Measurements from ENCODE around the gene TMEM87A.

DNA sequence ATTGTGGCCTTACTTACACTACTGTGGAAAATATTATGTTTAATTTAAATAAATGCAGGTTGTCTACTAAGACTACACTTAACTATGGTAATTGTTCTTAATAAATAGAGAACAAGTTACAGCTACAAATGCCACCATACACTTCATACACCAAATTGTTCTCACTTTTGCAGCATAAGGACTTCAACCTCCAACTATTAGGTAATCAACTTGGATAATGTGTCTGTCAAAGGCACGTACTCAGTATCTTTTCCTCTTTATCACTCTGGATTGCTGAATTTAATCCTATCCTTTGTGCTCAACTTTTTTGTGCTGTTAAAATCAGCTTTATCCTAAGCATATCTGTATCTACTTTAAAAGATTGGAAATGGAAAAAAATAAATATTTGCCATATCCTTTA lies 41.6 kb upstream of the TMEM87A start:
- TF ChIP-seq, protein P1, sequence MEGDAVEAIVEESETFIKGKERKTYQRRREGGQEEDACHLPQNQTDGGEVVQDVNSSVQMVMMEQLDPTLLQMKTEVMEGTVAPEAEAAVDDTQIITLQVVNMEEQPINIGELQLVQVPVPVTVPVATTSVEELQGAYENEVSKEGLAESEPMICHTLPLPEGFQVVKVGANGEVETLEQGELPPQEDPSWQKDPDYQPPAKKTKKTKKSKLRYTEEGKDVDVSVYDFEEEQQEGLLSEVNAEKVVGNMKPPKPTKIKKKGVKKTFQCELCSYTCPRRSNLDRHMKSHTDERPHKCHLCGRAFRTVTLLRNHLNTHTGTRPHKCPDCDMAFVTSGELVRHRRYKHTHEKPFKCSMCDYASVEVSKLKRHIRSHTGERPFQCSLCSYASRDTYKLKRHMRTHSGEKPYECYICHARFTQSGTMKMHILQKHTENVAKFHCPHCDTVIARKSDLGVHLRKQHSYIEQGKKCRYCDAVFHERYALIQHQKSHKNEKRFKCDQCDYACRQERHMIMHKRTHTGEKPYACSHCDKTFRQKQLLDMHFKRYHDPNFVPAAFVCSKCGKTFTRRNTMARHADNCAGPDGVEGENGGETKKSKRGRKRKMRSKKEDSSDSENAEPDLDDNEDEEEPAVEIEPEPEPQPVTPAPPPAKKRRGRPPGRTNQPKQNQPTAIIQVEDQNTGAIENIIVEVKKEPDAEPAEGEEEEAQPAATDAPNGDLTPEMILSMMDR (IDR thresholded peaks at IDR 0.05; ENCODE audit: insufficient read depth, low read length, poor library complexity, severe bottlenecking) = no peak
- no peak for TF ChIP-seq EZH2phosphoT487 (conservative IDR thresholded peaks at IDR 0.05; ENCODE audit: low read length)
